Uterus (tissue), 2 donors: Measurements from ENCODE around the gene ALG3.

Source experiments
- POLR2A ChIP-seq, 2 donors: fragments of 450-650 bp; IDR thresholded peaks; one replicate each; pipeline ENCODE4 v1.6.1; 2016; ENCODE audit warnings: antibody characterized with exemption in 2 of 2, mild to moderate bottlenecking in 1 of 2, moderate library complexity in 1 of 2
- TF ChIP-seq, protein P1 (sequence below), 4 experiments: fragments of 200-600 bp in 2 of 4; fragments of 450-650 bp in 2 of 4; sonication (generic) in 2 of 4; IDR thresholded peaks; one replicate each; pipeline ENCODE4 v1.5.1; 2016 to 2019; ENCODE audit warnings: antibody characterized with exemption in 4 of 4, mild to moderate bottlenecking in 2 of 4, moderate library complexity in 1 of 4

DNA sequence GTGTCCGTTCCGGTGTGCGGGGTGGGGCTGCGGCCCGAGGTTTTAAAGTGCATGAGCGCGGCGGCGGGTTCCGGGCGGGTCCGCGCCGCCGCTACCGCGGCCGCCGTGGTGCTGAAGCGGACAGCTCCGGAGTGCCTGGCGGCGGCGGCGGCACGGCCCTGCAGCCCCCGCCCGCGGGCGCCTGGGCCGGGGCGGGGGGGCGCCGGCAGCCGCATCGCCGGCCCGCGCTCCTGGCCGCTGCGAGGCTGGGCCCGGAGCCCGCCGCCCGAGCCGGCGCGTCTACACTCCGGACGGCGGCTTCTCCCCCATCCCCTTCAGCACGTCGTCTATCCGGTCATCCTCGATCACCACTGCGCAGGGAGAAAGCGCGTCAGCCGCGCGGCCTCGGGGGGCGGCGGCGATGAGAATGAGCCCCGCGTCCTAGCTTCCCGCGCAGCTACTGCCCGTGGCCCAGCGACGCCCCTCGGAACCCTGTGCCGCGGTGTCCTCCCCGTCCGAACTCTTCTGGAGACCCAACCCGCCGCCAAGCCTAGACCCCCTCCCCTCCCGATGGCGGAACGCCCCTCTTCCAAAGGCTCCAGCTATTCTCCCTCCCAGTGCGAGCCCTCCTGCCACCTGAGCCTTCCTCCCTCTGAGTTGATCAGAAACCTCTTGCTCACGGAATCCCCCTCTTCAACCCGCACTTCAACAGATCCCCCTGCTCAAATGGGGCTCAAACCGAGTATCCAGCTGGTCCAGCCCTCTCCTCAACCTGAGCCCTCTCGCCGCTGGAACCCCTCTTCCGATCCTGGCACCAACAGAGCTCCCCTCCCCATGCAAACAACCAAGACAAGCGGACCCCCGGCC lies 11.3 kb upstream of the ALG3 start:
- TF ChIP-seq, protein P1, sequence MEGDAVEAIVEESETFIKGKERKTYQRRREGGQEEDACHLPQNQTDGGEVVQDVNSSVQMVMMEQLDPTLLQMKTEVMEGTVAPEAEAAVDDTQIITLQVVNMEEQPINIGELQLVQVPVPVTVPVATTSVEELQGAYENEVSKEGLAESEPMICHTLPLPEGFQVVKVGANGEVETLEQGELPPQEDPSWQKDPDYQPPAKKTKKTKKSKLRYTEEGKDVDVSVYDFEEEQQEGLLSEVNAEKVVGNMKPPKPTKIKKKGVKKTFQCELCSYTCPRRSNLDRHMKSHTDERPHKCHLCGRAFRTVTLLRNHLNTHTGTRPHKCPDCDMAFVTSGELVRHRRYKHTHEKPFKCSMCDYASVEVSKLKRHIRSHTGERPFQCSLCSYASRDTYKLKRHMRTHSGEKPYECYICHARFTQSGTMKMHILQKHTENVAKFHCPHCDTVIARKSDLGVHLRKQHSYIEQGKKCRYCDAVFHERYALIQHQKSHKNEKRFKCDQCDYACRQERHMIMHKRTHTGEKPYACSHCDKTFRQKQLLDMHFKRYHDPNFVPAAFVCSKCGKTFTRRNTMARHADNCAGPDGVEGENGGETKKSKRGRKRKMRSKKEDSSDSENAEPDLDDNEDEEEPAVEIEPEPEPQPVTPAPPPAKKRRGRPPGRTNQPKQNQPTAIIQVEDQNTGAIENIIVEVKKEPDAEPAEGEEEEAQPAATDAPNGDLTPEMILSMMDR (IDR thresholded peaks at IDR 0.05) = no peak
- TF ChIP-seq POLR2A (IDR thresholded peaks at IDR 0.05) = no peak
